ENCODE data around the gene KPTN. TPM values are rescaled to one million over a fixed set of nuclear protein-coding genes. Genes with fewer than 3 reads are reported as not detected.
A peak's percentile ranks its signal among the peaks of the same experiment; 100 is the strongest.

Gene KPTN
- total and polyA plus RNA-seq, 7 donors, result 4.4 to 12.2 (median 4.8) TPM

GRCh38 chr19:47473336-47473735 is 10.7 kb downstream of the KPTN start:
- peaks cover 0 to 41% (median 33%) of the 10 kb centered on the region in 4 donors for H3K4me1 ChIP-seq
- no peaks in the 10 kb centered on the region for H3K9me3 ChIP-seq
- 86% methylated on average over 10 of the region's 10 CpGs for WGBS, 2 donors
- H3K27me3 ChIP-seq, result peaks cover 0 to 9% (median 0%) of the 10 kb centered on the region in 3 donors
- intact Hi-C loops (cut with DNase I), result no loop called here
- H3K36me3 ChIP-seq, result no peaks in the 10 kb centered on the region
- no peak for TF ChIP-seq POLR2A (IDR thresholded peaks at IDR 0.05)
- no peak for TF ChIP-seq POLR2AphosphoS5 (IDR thresholded peaks at IDR 0.05)
- no peak for TF ChIP-seq CTCF (IDR thresholded peaks at IDR 0.05)
- TF ChIP-seq EP300 (IDR thresholded peaks at IDR 0.05), result no peak
- H3K4me3 ChIP-seq, result no peak overlapping the region
- DNase-seq, result no peak
- H3K27ac ChIP-seq, result no peak overlapping the region

- peak in 1 of 4 donors; percentile 13 for TF ChIP-seq EP300 (IDR thresholded peaks at IDR 0.05)
- peak in 3 of 4 donors; percentile 23 to 55 (median 37) for TF ChIP-seq POLR2AphosphoS5 (IDR thresholded peaks at IDR 0.05)
- no peak for TF ChIP-seq CTCF (IDR thresholded peaks at IDR 0.05)
- peak within 1 kb of the TSS; percentile 49 to 73 (median 68) for H3K4me3 ChIP-seq
- 4 to 5% methylated on average over 28 to 29 of the region's 29 CpGs for WGBS, 2 donors
- no peaks in the 10 kb centered on the region for H3K36me3 ChIP-seq
- DNase-seq, result peak; percentile 93
- H3K27me3 ChIP-seq, result peaks cover 0 to 9% (median 0%) of the 10 kb centered on the region in 3 donors
- peak within 1 kb of the TSS; percentile 43 to 86 (median 84) for H3K27ac ChIP-seq
- no peaks in the 10 kb centered on the region for H3K9me3 ChIP-seq
- intact Hi-C loops (cut with DNase I), result no loop called here
- H3K4me1 ChIP-seq, result peaks cover 0 to 48% (median 35%) of the 10 kb centered on the region in 4 donors
Observed at GRCh38 chr19:47471733-47472457, 12.1 kb downstream of the KPTN start, which contains the start of gene SLC8A2. Gene SLC8A2, minus strand, starts transcription at chr19:47471893. Its CDS starts 5,490 bp downstream, at chr19:47466403.

DNA sequence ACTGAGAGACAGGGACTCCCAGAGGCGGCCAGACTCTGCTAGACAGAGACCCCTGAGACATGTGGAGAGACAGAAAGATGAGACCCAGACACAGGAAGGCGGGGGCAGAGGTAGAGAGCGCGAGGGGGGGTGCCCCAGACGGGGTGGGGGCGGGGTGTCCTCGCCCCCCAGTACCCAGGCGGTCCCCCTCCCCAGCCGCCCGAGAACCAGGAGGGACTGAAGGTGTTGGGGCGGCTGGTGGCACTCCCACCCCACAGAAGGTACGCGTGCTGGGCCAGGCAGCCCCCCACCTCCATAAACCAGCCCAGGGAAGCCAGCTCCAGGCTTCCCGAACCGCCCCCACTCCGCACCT is 12.7 kb downstream of the KPTN start:
- Histone ChIP-seq H3K27me3 (peaks cover 0 to 9% (median 0%) of the 10 kb centered on the region in 3 donors), H3K27ac (peak overlapping the region; percentile 43 to 86 (median 84)), H3K4me3 (peak overlapping the region; percentile 49 to 73 (median 68)), H3K9me3 (no peaks in the 10 kb centered on the region), H3K4me1 (peaks cover 0 to 48% (median 35%) of the 10 kb centered on the region in 4 donors), H3K36me3 (peaks cover 0 to under 1% (median 0%) of the 10 kb centered on the region in 4 donors)
- 3 to 8% methylated on average over 15 to 16 of the region's 16 CpGs for WGBS, 2 donors
- no peak for DNase-seq
- no peak for TF ChIP-seq POLR2A (IDR thresholded peaks at IDR 0.05)
- no peak for TF ChIP-seq POLR2AphosphoS5 (IDR thresholded peaks at IDR 0.05)
- no peak for TF ChIP-seq EP300 (IDR thresholded peaks at IDR 0.05)
- no peak for TF ChIP-seq CTCF (IDR thresholded peaks at IDR 0.05)
- intact Hi-C loops (cut with DNase I), result no loop called here

DNA sequence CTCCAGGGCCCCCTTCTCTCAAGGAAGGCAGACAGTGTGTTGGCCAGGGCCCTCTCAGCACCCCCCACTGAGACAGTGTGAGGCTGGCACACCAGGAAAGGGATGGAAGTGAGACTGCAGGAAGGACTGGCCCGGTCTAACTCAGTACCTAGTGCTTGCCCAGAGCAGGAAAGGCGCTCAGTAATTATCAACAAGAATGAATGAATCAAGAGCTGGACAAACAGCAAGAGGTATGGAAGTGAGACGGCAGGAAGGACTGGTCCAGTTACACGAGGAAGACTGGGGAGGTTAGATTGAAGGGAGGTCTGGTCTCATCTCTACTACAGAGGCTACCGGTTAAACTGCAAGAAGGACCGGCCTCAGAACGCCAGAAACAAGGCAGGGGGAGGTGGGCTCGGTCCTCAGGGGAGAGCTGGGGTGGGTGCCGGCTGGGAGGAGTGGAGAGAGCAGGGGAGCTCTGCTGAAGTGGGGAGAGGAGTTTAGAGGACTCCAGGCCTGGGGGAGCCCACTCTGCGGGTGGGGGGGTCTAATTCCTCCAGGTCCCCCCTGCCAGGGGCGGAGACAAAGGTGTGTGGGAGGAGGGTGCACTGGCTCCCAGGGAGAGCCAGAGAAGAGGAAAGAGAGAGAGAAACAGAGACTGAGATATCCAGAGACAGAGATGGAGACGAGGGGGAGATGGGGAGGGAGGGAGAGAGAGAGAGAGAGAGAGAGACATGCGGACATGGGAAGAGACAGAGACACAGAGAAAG is 13.4 kb downstream of the KPTN start:
- 26 to 30% methylated on average over 13 of the region's 13 CpGs for WGBS, 2 donors
- intact Hi-C loops (cut with DNase I), result no loop called here
- Histone ChIP-seq H3K4me1 (peaks cover 0 to 48% (median 38%) of the 10 kb centered on the region in 4 donors), H3K27ac (peak overlapping the region; percentile 43 to 86 (median 84)), H3K36me3 (peaks cover 0 to 8% (median 0%) of the 10 kb centered on the region in 4 donors), H3K9me3 (no peaks in the 10 kb centered on the region), H3K4me3 (peak overlapping the region; percentile 49 to 73 (median 68)), H3K27me3 (peaks cover 0 to 9% (median 0%) of the 10 kb centered on the region in 3 donors)
- DNase-seq, result no peak
- no peak for TF ChIP-seq EP300 (IDR thresholded peaks at IDR 0.05)
- no peak for TF ChIP-seq POLR2A (IDR thresholded peaks at IDR 0.05)
- no peak for TF ChIP-seq CTCF (IDR thresholded peaks at IDR 0.05)
